HG03457 (cell line): Measurements from ENCODE around the gene PRMT9.
A peak's percentile ranks its signal among the peaks of the same experiment; 100 is the strongest.

Experiments used
- ATAC-seq: cut with Tn5 transposase; IDR thresholded peaks from one replicate; pipeline ENCODE4 v1.9.1; 2021; ENCODE audit warnings: moderate number of reproducible peaks; ENCODE audit not compliant: unreplicated experiment

PRMT9 gene

DNA sequence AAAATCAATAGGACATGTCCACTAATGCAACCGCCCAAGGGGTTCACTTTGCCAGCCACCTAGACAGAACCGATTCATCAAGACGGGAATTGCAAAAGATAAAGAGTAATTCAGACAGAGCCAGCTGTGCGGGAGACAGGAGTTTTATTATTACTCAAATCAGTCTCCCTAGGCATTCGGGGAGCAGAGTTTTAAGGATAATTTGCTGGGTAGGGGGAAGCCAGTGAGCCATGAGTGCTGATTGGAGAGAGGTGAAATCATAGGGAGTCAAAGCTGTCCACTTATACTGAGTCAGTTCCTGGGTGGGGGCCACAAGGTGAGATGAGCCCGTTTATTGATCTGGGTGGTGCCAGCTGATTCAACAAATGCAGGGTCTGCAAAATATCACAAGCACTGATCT is 58.2 kb downstream of the PRMT9 start:
- no peak for ATAC-seq

DNA sequence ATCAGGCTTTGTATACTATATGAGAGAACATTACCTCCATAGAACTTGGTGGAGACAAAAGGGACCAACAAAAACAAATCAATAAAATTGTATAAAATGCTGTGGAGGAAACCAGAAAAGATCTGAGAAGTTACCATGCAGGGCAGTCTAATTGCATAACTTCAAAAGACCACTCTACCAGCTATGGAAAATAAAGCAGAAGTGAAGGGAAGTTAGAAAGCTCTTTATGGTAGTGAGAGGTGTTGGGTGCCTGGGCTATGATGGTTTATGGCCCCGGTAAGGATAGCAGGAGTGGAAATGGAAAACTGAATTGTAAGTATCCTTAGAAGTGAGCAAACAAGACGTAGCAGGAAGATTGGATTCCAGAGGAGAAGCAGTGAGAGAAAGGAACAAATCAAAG is 63.6 kb downstream of the PRMT9 start:
- no peak for ATAC-seq

- ATAC-seq: peak; percentile 2
These were observed 65.9 kb downstream of the PRMT9 start for GRCh38 chr4:147617841-147618691.

- peak; percentile 99 for ATAC-seq
These were observed 66.7 kb downstream of the PRMT9 start, which contains the start of gene TMEM184C for GRCh38 chr4:147617173-147617840. TSS of gene TMEM184C (plus strand) at chr4:147617397. CDS start at chr4:147617957, 560 bp downstream.

DNA sequence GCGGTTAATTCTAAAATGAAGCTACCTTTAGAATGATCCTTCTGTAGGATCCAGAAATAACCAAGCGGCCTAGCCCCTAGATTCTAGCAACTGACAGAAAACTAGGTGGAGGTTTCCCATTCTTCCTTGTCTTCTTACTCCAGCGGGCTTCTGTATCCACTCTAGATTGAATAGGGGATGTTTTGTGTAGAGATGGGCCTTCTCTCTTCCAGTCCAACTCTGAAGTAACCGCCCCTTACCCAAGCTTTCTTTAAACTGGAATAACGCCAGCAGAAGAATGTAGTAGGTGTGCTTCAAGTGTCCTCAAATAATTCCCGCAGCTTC is 67.2 kb downstream of the PRMT9 start:
- no peak for ATAC-seq

GRCh38 chr4:147610686-147611085 is 73.3 kb downstream of the PRMT9 start:
- ATAC-seq: no peak

DNA sequence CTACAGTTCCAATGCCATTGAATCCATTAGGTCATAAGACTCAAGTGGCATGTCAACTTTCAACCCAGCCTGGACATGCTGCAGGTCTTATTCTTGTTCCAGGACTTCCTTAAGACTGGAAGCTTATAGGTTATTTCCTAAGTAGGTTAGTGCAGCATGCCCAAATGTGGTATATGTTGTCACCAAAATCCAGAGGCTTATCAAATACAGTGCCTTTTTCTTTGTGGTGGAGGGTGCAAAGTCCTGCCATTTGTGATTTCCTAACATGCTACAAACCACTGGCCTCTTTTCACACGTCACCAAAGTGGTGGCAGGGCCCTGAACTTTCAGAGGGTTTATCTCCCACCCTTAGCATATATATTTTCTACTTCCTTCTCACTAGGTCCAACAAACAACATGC is 76.5 kb downstream of the PRMT9 start:
- ATAC-seq: no peak

GRCh38 chr4:147605499-147605898 is 78.5 kb downstream of the PRMT9 start:
- ATAC-seq: no peak

DNA sequence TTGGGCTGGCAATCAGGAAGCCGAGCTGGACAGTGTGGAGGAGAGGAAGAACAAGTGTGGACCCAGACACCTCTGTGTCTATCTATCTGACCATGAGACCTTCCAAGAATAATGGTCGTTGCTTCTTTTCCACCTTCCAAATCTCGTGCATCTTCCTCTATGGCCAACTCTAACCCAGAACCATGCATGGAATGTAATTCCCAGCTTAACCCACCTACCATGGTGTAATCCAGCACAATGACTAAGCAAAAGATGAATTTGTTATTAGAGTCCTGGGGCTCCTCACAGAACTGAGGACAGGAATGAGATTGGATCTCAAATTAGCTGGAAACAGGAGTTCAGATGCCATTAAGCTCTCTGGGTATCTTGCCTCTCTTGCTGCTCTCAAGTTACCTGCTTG is 84.2 kb downstream of the PRMT9 start:
- no peak for ATAC-seq

GRCh38 chr4:147599206-147599605 is 84.8 kb downstream of the PRMT9 start:
- no peak for ATAC-seq

DNA sequence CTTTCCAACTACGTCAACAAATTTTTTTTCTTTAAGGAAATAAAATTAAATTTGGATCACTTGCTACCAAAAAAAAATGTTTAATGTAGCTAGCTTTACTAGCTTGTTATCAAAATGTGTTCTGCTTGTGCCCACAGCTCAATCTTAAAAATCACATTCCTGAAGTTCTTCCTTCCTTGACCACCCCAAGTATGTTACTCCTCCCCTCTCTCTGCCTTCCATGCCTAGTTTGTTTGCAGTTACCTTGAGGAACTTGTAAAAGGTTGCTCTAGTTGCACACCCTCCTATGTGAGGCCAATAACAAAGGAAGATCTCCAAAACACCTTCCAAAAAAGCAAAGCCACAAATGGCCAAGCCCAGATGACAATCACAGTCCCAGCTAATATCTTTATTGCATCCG is 86.4 kb downstream of the PRMT9 start:
- ATAC-seq: no peak

- no peak for ATAC-seq
These were observed 87.0 kb downstream of the PRMT9 start for GRCh38 chr4:147596981-147597380.

DNA sequence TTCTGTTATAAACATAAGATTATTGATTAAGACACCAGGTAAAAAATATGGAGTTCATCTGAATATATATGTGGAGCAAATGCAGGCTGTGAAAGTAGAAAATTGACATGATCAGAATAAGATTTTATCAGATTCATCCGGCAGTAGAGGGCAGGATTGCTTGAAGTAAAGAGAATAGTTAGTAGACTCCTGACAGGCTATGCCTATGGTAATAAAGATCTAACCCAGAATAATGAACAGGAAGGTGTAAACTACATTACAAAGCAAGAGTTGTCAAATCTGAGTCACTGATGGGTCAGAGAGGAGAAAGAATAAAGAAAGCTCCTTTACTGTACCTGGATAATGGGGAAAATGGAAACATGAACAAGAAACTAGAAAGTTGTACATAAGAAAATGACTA is 87.6 kb downstream of the PRMT9 start:
- ATAC-seq: no peak

- no peak for ATAC-seq
These were observed 89.4 kb downstream of the PRMT9 start for GRCh38 chr4:147594578-147594977.

DNA sequence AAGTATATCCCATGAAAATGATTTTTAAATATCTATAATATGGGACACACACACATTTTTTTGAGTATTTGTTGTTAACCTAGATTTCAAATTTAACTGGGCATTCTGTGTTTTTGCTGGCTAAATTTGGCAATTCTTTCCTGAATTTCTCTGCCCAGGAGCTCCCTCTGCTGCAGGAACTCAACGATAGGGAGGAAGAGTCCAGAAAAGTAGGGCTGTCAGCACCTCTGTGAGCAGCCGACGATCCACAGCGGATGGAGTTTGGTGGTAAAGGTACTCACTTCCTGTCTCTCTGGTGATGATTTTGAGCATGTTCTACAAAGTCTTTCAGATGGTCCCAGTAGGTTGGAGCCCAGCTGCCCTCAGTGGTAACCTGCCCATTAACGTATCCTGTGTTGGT is 89.9 kb downstream of the PRMT9 start:
- ATAC-seq: no peak

DNA sequence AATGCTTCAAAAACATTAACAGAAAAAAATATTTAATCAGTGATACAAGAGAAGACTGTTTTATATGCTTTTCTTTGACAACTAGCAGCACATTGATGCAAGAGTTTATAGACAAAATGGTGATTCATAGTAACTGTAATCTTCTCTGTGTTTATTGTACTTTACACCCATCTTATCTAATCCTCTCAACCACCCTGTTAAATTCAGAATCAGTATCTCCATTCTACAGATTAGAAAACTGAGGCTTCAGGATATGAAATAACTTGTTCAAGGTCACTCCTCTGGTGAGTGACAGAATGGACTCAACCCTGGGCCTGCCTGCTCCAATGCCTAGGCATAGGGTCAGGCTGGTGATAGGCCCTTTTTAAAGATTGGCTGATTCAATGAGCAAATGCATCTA is 92.9 kb downstream of the PRMT9 start:
- no peak for ATAC-seq

GRCh38 chr4:147590249-147590920 is 93.6 kb downstream of the PRMT9 start:
- no peak for ATAC-seq

- ATAC-seq: no peak
These were observed 94.4 kb downstream of the PRMT9 start for GRCh38 chr4:147589586-147589985.
